GM18502 (cell line): Measurements from ENCODE around the gene THAP4.

ENCODE experiments used
- ATAC-seq: cut with Tn5 transposase; IDR thresholded peaks from one replicate; pipeline ENCODE4 v1.9.1; 2021; ENCODE audit warnings: mild to moderate bottlenecking; ENCODE audit not compliant: unreplicated experiment, poor library complexity

THAP4 gene

DNA sequence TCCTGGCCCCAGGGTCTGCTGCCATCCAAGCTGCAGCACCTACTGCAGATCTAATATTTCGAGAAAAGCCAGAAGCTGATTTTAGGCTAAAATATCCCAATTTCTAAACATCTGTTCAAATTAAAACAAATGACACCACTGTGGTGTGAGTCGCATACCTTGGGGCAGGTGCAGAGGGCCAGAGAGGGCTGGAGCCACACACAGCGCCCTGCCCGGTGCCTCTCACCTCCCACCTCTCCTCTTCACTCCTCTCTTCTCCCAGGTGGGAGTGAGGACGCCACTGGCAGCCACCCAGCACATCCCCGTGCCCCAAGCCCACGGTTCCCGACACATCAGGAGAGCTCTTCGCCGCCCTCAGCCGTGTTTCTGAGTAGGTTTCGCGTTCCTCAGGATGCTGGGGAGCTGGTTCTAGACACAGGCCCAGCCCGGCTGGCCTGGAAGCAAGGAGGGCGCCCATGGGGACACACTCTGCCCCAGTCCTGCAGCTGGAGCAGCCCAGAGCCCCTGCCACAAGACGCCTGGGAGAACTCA is 21.4 kb downstream of the THAP4 start:
- ATAC-seq, result no peak

GRCh38 chr2:241615041-241615440 is 21.9 kb downstream of the THAP4 start:
- no peak for ATAC-seq

GRCh38 chr2:241613017-241613780 is 23.8 kb downstream of the THAP4 start:
- ATAC-seq, result no peak

- ATAC-seq, result no peak
Measured at GRCh38 chr2:241612156-241613016, 24.6 kb downstream of the THAP4 start.

GRCh38 chr2:241611062-241611461 is 25.9 kb downstream of the THAP4 start:
- ATAC-seq, result no peak

- peak; percentile 94 for ATAC-seq
Measured at GRCh38 chr2:241609859-241610793, 26.8 kb downstream of the THAP4 start.

GRCh38 chr2:241608881-241609280 is 28.1 kb downstream of the THAP4 start:
- ATAC-seq, result no peak

DNA sequence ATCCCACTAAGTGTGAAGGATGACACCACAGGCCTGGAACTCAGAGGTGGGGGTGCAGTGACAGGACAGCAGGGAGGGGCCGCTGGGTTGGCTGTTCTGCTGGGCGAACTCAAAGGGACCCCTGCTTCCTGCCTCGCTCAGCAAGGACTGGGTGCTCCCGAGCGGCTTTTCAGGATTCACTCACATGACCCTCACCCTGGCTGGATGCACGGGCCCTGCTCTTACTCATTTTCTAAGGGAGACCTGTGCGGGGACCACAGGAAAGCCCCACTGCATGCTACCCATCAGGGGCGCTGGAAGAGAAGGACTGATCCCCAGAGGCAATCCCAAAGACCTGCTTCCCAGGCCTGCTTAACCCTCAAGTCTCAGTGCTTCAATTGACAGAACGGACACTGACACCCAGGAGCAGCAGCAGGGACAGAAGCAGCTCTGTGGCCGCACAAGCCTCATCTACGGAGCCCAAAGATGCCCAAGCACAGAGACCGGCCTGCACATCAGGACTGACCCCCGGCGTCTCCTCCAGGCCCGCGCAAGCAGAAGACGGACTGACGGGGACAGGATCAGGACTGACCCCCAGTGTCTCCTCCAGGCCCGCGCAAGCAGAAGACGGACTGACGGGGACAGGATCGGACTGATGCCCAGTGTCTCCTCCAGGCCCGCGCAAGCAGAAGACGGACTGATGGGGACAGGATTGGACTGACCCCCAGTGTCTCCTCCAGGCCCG is 29.6 kb downstream of the THAP4 start:
- no peak for ATAC-seq

- ATAC-seq, result no peak
Measured at GRCh38 chr2:241606186-241606585, 30.8 kb downstream of the THAP4 start.

GRCh38 chr2:241603686-241604085 is 33.3 kb downstream of the THAP4 start:
- no peak for ATAC-seq

DNA sequence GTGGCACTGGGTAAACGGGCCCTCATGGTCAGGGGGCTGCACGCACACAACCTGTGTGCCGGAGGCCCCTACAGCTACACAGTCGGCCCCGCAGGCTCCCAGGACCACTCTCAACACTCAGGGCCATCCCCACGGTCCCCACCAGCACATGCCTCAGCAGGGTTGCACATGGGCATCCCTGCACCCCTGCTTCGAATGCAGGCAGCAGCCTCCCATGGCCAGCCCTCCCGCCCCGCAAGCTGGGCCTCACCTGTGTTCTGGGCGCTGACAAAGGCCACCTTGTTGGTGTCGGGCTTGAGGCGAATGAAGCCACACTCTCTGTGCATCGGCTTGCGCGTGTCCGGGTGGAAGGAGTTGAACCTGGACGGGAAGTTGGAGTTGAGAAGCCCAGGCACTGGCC is 34.2 kb downstream of the THAP4 start:
- no peak for ATAC-seq

DNA sequence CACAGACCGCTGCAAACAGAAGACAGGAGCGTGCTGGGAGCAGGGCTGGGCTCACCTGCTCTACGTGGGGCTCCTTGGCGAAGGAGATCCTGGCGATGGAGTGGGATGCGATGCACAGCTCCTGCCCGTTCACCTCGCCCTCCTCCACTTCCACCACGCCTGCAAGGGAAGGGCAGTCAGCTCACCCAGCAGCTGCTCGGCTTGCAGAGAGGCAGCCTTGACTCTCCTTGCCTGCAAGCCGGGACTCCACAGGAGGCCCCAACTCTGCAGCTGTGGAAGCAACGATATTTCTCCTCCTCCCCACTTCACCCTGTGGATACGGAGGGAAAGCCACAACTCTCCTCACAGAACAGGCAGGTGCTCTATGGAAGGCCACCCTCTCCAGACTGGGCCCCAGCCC is 35.1 kb downstream of the THAP4 start:
- no peak for ATAC-seq

GRCh38 chr2:241599615-241600014 is 37.3 kb downstream of the THAP4 start:
- no peak for ATAC-seq

- no peak for ATAC-seq
Measured at GRCh38 chr2:241598487-241598886, 38.5 kb downstream of the THAP4 start.

- no peak for ATAC-seq
Measured at GRCh38 chr2:241598061-241598460, 38.9 kb downstream of the THAP4 start.

- ATAC-seq, result no peak
Measured at GRCh38 chr2:241597561-241597960, 39.4 kb downstream of the THAP4 start.

DNA sequence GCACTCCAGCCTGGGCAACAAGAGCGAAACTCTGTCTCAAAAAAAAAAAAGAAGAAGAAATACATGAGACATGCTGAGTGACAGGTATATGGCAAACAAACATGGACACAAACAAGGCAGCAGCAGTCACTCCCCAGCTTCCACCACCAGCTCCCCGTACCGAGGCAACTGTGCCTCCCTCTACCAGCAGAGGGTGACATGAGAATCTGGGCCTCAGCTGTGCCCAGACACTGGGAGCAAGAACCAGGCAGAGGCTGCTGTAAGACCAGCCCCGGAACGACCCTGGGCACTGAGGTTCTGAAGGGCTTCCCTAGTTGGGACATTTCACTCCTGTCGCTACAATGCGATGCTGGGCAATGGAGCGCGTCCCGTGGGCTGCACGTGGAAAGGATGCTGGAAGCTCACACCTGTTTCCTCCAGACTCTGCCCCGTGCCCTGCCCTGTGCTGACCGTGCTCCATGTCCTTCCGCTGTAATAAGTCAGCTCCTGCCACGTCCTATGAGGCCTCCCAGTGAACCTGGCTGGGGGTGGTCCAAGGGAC is 41.3 kb downstream of the THAP4 start:
- ATAC-seq, result no peak

DNA sequence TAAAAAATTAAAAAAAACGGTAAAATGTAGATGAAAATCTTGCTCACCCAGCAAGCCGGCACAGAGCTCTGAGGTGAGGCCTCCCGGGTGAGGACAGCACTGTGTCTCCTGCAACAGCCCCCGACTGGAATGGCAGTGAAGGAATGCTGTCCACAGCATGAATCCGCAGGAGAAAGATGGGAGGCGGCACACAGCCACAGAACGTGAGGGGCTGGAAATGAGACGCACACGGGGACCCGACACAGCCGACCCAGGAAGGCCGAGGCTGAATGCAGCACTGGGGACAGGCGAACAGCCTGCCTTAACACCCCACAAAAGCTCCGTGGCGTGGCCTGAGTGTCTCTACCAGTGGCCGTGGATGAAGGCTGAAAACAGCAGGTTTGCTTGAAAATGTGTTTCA is 43.7 kb downstream of the THAP4 start:
- ATAC-seq, result no peak

- ATAC-seq, result no peak
Measured at GRCh38 chr2:241592126-241592845, 44.7 kb downstream of the THAP4 start.
